ENCODE data around the gene SH3PXD2A.
"Not testable (repeated sequence)": the region's sequence is repeated elsewhere in the genome, so short reads cannot be mapped to it uniquely, and the experiment has no call there.

Gene SH3PXD2A

DNA sequence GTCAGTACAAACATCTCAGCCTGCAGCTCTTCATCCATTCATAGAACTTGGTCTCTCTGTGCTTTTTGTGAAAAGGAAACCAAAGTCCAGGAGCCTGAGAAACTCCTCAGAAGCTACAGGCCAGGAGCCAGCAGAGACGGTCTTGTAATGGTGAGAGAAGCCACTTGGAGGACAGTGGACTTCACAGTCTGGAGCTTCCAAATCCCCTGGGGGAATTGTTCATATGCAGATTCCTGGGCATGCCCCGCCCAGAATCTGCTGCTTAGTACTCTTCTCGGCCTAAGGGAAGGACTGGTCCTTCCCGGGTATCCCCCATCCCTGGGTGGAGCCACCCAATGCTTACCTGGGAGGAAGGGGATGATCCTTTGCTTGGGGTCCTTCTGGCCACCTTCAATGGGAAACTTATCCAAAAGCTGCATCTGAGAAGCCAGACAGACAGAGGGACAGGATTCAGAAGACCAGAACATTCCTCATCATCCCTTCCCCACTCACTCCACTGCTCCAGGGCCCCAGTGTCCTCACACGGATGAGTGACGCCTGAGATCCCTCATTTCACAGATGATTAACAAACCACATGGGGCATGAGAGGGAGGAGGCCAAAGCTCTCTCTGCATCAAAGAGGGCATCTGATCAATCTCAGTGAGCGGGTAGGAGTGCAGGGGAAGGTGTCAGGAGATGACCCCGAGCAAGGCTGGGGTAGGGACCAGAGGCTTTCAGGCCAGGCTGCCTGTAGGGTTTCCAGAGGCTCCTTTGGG, 88.4 kb downstream of the SH3PXD2A start:
- H3K27me3 ChIP-seq (ENCODE audit: control insufficient read depth in 1 of 2, insufficient read depth in 2 of 2, low read length in 2 of 2): no peaks in the 10 kb centered on the region
- H3K4me3 ChIP-seq (ENCODE audit: low read length in 2 of 2): no peak overlapping the region
- peaks cover 0 to 2% of the 10 kb centered on the region in 2 donors for H3K36me3 ChIP-seq (ENCODE audit: control insufficient read depth in 2 of 2, insufficient read depth in 2 of 2, low read length in 2 of 2)
- H3K9me3 ChIP-seq (ENCODE audit: control insufficient read depth in 2 of 2, low read length in 2 of 2): no peaks in the 10 kb centered on the region
- H3K4me1 ChIP-seq (ENCODE audit: control insufficient read depth, insufficient read depth, low read length): peaks cover 35% of the 10 kb centered on the region
- H3K27ac ChIP-seq (ENCODE audit: low read length): no peak overlapping the region
- H3K9ac ChIP-seq (ENCODE audit: low read length in 2 of 2): no peak overlapping the region

GRCh38 chr10:103765981-103766380, 89.4 kb downstream of the SH3PXD2A start:
- Histone ChIP-seq H3K27ac (ENCODE audit: low read length) (no peak overlapping the region), H3K4me1 (ENCODE audit: control insufficient read depth, insufficient read depth, low read length) (peaks cover 35% of the 10 kb centered on the region)

DNA sequence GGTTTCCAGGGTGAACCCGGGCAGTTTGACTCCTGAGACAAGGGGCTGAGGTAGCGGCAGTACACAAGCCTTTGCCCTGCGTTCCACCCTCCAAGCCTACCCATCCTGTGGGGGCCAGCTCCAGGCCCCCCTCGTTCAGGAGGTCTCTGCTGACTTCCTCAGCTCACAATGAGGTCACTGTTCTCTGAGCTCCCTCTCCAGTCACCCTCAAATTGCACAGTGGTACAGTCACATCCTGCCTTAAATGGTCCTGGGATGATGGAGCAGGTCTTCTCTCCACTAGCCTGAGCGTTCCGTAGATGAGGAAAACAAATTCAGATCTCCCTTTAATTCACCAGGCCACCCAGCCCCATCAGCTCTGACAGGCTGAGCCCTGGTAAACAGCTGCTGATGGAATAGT, 90.2 kb downstream of the SH3PXD2A start:
- peaks cover 38% of the 10 kb centered on the region for H3K4me1 ChIP-seq (ENCODE audit: control insufficient read depth, insufficient read depth, low read length)
- H3K9ac ChIP-seq (ENCODE audit: low read length in 2 of 2): no peak overlapping the region
- H3K4me3 ChIP-seq (ENCODE audit: low read length in 2 of 2): no peak overlapping the region

More at GRCh38 chr10:103765981-103766380, 89.4 kb downstream of the SH3PXD2A start:
- Histone ChIP-seq H3K36me3 (ENCODE audit: control insufficient read depth in 2 of 2, insufficient read depth in 2 of 2, low read length in 2 of 2) (peaks cover 0 to 2% of the 10 kb centered on the region in 2 donors), H3K9me3 (ENCODE audit: control insufficient read depth in 2 of 2, low read length in 2 of 2) (no peaks in the 10 kb centered on the region), H3K9ac (ENCODE audit: low read length in 2 of 2) (no peak overlapping the region), H3K4me3 (ENCODE audit: low read length in 2 of 2) (no peak overlapping the region), H3K27me3 (ENCODE audit: control insufficient read depth in 1 of 2, insufficient read depth in 2 of 2, low read length in 2 of 2) (no peaks in the 10 kb centered on the region)

GRCh38 chr10:103764296-103765088, 90.9 kb downstream of the SH3PXD2A start:
- Histone ChIP-seq H3K36me3 (ENCODE audit: control insufficient read depth in 2 of 2, insufficient read depth in 2 of 2, low read length in 2 of 2) (peaks cover 0 to 2% of the 10 kb centered on the region in 2 donors), H3K4me1 (ENCODE audit: control insufficient read depth, insufficient read depth, low read length) (peaks cover 45% of the 10 kb centered on the region), H3K27ac (ENCODE audit: low read length) (no peak overlapping the region), H3K27me3 (ENCODE audit: control insufficient read depth in 1 of 2, insufficient read depth in 2 of 2, low read length in 2 of 2) (no peaks in the 10 kb centered on the region), H3K9ac (ENCODE audit: low read length in 2 of 2) (no peak overlapping the region), H3K4me3 (ENCODE audit: low read length in 2 of 2) (no peak overlapping the region), H3K9me3 (ENCODE audit: control insufficient read depth in 2 of 2, low read length in 2 of 2) (no peaks in the 10 kb centered on the region)

More for the DNA sequence above, 90.2 kb downstream of the SH3PXD2A start:
- H3K9me3 ChIP-seq (ENCODE audit: control insufficient read depth in 2 of 2, low read length in 2 of 2): no peaks in the 10 kb centered on the region
- H3K27me3 ChIP-seq (ENCODE audit: control insufficient read depth in 1 of 2, insufficient read depth in 2 of 2, low read length in 2 of 2): no peaks in the 10 kb centered on the region
- peaks cover 0 to 2% of the 10 kb centered on the region in 2 donors for H3K36me3 ChIP-seq (ENCODE audit: control insufficient read depth in 2 of 2, insufficient read depth in 2 of 2, low read length in 2 of 2)
- no peak overlapping the region for H3K27ac ChIP-seq (ENCODE audit: low read length)

DNA sequence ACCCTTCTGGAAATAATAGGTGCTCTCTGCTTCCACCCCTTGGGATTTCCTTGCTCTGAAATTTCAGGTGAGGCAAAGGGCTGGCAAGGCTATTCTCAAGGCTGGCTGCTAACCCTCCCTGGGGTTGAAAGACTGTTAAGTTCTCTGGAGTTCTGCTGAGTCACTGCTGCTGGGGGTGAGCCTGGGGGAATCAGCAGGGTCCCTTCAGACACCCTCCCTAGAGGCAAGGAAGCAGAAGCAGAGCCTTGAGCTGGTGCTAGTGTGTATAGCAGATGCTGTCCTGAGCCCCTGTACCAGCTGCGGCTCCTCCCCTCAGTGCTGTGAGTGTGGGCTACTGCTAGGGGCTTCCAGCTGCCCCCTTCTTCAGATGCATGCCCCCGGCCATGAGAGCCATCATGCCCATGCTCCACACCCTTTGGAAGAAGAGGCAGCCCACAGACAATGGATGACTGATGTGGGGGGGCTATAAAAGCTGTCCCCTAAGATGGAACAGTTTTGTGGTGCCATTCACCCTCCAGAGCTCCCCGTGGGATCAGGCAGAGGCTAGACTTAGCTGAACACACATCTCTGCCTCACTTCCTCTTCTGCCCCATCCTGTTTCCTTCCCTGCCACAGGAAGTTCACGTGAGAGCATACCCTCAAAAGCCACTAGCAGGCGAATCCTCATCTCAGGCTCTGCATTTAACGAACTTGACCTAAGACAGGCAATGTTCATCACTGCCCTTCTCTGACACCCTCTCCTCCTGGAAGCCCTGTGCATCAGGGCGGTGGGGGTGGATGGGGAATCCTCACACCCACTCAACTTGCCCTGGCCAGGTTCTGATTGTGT, 91.8 kb downstream of the SH3PXD2A start:
- H3K27ac ChIP-seq (ENCODE audit: low read length): no peak overlapping the region
- H3K9ac ChIP-seq (ENCODE audit: low read length in 2 of 2): no peak overlapping the region
- H3K27me3 ChIP-seq (ENCODE audit: control insufficient read depth in 1 of 2, insufficient read depth in 2 of 2, low read length in 2 of 2): no peaks in the 10 kb centered on the region
- no peaks in the 10 kb centered on the region for H3K9me3 ChIP-seq (ENCODE audit: control insufficient read depth in 2 of 2, low read length in 2 of 2)
- peaks cover 0 to 2% of the 10 kb centered on the region in 2 donors for H3K36me3 ChIP-seq (ENCODE audit: control insufficient read depth in 2 of 2, insufficient read depth in 2 of 2, low read length in 2 of 2)
- H3K4me1 ChIP-seq (ENCODE audit: control insufficient read depth, insufficient read depth, low read length): peaks cover 54% of the 10 kb centered on the region
- no peak overlapping the region for H3K4me3 ChIP-seq (ENCODE audit: low read length in 2 of 2)

- Histone ChIP-seq H3K27ac (ENCODE audit: low read length) (no peak overlapping the region), H3K36me3 (ENCODE audit: control insufficient read depth in 2 of 2, insufficient read depth in 2 of 2, low read length in 2 of 2) (peaks cover 0 to 2% of the 10 kb centered on the region in 2 donors), H3K27me3 (ENCODE audit: control insufficient read depth in 1 of 2, insufficient read depth in 2 of 2, low read length in 2 of 2) (no peaks in the 10 kb centered on the region), H3K9me3 (ENCODE audit: control insufficient read depth in 2 of 2, low read length in 2 of 2) (no peaks in the 10 kb centered on the region), H3K4me1 (ENCODE audit: control insufficient read depth, insufficient read depth, low read length) (peaks cover 58% of the 10 kb centered on the region), H3K4me3 (ENCODE audit: low read length in 2 of 2) (no peak overlapping the region), H3K9ac (ENCODE audit: low read length in 2 of 2) (no peak overlapping the region)
These were observed 92.5 kb downstream of the SH3PXD2A start for GRCh38 chr10:103762916-103763315.

DNA sequence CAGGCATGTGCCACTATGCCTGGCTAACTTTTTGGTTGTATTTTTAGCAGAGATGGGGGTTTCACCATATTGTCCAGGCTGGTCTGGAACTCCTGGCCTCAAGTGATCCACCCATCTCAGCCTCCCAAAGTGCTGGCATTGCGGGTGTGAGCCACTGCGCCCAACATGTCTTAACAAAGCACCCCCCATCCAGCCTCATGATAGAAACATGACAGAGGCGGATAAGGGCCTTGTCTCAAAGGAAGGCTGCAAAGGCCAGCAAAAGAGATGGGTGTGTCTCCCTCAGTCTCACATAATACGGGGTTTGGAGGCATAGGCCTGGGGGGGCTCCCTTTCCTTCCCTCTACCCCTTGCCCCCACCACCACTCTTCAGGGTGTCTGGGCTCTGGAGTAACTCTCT, 93.2 kb downstream of the SH3PXD2A start:
- peaks cover 0 to 2% of the 10 kb centered on the region in 2 donors for H3K36me3 ChIP-seq (ENCODE audit: control insufficient read depth in 2 of 2, insufficient read depth in 2 of 2, low read length in 2 of 2)
- H3K4me3 ChIP-seq (ENCODE audit: low read length in 2 of 2): no peak overlapping the region
- H3K27me3 ChIP-seq (ENCODE audit: control insufficient read depth in 1 of 2, insufficient read depth in 2 of 2, low read length in 2 of 2): no peaks in the 10 kb centered on the region
- no peak overlapping the region for H3K27ac ChIP-seq (ENCODE audit: low read length)
- peaks cover 65% of the 10 kb centered on the region for H3K4me1 ChIP-seq (ENCODE audit: control insufficient read depth, insufficient read depth, low read length)
- H3K9ac ChIP-seq (ENCODE audit: low read length in 2 of 2): no peak overlapping the region
- no peaks in the 10 kb centered on the region for H3K9me3 ChIP-seq (ENCODE audit: control insufficient read depth in 2 of 2, low read length in 2 of 2)

- no peak overlapping the region for H3K9ac ChIP-seq (ENCODE audit: low read length in 2 of 2)
- no peaks in the 10 kb centered on the region for H3K27me3 ChIP-seq (ENCODE audit: control insufficient read depth in 1 of 2, insufficient read depth in 2 of 2, low read length in 2 of 2)
- no peak overlapping the region for H3K4me3 ChIP-seq (ENCODE audit: low read length in 2 of 2)
- peaks cover 0 to 3% of the 10 kb centered on the region in 2 donors for H3K36me3 ChIP-seq (ENCODE audit: control insufficient read depth in 2 of 2, insufficient read depth in 2 of 2, low read length in 2 of 2)
- no peak overlapping the region for H3K27ac ChIP-seq (ENCODE audit: low read length)
- no peaks in the 10 kb centered on the region for H3K9me3 ChIP-seq (ENCODE audit: control insufficient read depth in 2 of 2, low read length in 2 of 2)
- peaks cover 68% of the 10 kb centered on the region for H3K4me1 ChIP-seq (ENCODE audit: control insufficient read depth, insufficient read depth, low read length)
These were observed 94.1 kb downstream of the SH3PXD2A start for GRCh38 chr10:103761075-103761920.

GRCh38 chr10:103760233-103760632, 95.1 kb downstream of the SH3PXD2A start:
- not testable (repeated sequence) for H3K27me3 ChIP-seq (ENCODE audit: control insufficient read depth in 1 of 2, insufficient read depth in 2 of 2, low read length in 2 of 2); H3K4me3 ChIP-seq (ENCODE audit: low read length in 2 of 2); H3K9me3 ChIP-seq (ENCODE audit: control insufficient read depth in 2 of 2, low read length in 2 of 2); H3K9ac ChIP-seq (ENCODE audit: low read length in 2 of 2); H3K36me3 ChIP-seq (ENCODE audit: control insufficient read depth in 2 of 2, insufficient read depth in 2 of 2, low read length in 2 of 2)
- Histone ChIP-seq H3K4me1 (ENCODE audit: control insufficient read depth, insufficient read depth, low read length) (peaks cover 59% of the 10 kb centered on the region), H3K27ac (ENCODE audit: low read length) (peak overlapping the region; percentile 85)
